PFSK-1 (cell line): ENCODE data around the gene KLHL5.

Source experiments
- FOXP2 ChIP-seq: optimal IDR thresholded peaks from 2 replicates; pipeline ENCODE3; 2011; ENCODE audit warnings: borderline replicate concordance, control low read depth, inconsistent platforms; ENCODE audit not compliant: insufficient read depth; ENCODE audit errors: extremely low read length, extremely low read depth
- POLR2AphosphoS5 ChIP-seq: IDR thresholded peaks from 2 replicates; pipeline ENCODE4 v1.6.1; 2012; ENCODE audit warnings: low read depth, mild to moderate bottlenecking, control low read depth, low read length, moderate library complexity
- REST ChIP-seq, 2 experiments: IDR thresholded peaks; 2 replicates each; pipeline versions ENCODE4 v1.6.1 to v1.8.0; 2011 to 2012; ENCODE audit warnings: low read depth in 2 of 2, low read length in 2 of 2, control low read depth in 1 of 2, inconsistent platforms in 1 of 2, mild to moderate bottlenecking in 1 of 2, moderate library complexity in 1 of 2; ENCODE audit not compliant: insufficient read depth in 1 of 2
- SIN3A ChIP-seq: IDR thresholded peaks from 2 replicates; pipeline ENCODE4 v1.6.1; 2012; ENCODE audit warnings: mild to moderate bottlenecking, low read length, moderate library complexity, borderline replicate concordance; ENCODE audit not compliant: insufficient read depth
- TAF1 ChIP-seq: IDR thresholded peaks from 2 replicates; pipeline ENCODE4 v1.6.1; 2012; ENCODE audit warnings: low read length, control low read depth, borderline replicate concordance; ENCODE audit not compliant: insufficient read depth

The KLHL5 gene

GRCh38 chr4:39083164-39083563, 21.1 kb downstream of the KLHL5 start:
- TF ChIP-seq SIN3A (no peak), FOXP2 (no peak), TAF1 (no peak), POLR2AphosphoS5 (no peak), REST (IDR thresholded peaks at IDR 0.05; ENCODE audit: insufficient read depth in 1 of 2, low read depth in 2 of 2, low read length in 2 of 2) (no peak)

- TF ChIP-seq REST (IDR thresholded peaks at IDR 0.05; ENCODE audit: insufficient read depth in 1 of 2, low read depth in 2 of 2, low read length in 2 of 2) (no peak), POLR2AphosphoS5 (no peak), SIN3A (no peak), FOXP2 (no peak), TAF1 (no peak)
Measured at GRCh38 chr4:39085891-39086290, 23.9 kb downstream of the KLHL5 start.

- TF ChIP-seq POLR2AphosphoS5 (no peak), REST (IDR thresholded peaks at IDR 0.05; ENCODE audit: insufficient read depth in 1 of 2, low read depth in 2 of 2, low read length in 2 of 2) (no peak), FOXP2 (no peak), SIN3A (no peak), TAF1 (no peak)
Measured at GRCh38 chr4:39096847-39097246, 34.8 kb downstream of the KLHL5 start.

- TF ChIP-seq POLR2AphosphoS5 (no peak), TAF1 (no peak)
Measured at GRCh38 chr4:39097290-39097689, 35.3 kb downstream of the KLHL5 start.

- no peak for TF ChIP-seq REST (IDR thresholded peaks at IDR 0.05; ENCODE audit: insufficient read depth in 1 of 2, low read depth in 2 of 2, low read length in 2 of 2)
- no peak for TF ChIP-seq SIN3A
- no peak for TF ChIP-seq POLR2AphosphoS5
- TF ChIP-seq TAF1, result no peak
- no peak for TF ChIP-seq FOXP2
Measured at GRCh38 chr4:39102297-39102696, 40.3 kb downstream of the KLHL5 start.
